ENCODE data around the gene CISTR.

Gene CISTR

DNA sequence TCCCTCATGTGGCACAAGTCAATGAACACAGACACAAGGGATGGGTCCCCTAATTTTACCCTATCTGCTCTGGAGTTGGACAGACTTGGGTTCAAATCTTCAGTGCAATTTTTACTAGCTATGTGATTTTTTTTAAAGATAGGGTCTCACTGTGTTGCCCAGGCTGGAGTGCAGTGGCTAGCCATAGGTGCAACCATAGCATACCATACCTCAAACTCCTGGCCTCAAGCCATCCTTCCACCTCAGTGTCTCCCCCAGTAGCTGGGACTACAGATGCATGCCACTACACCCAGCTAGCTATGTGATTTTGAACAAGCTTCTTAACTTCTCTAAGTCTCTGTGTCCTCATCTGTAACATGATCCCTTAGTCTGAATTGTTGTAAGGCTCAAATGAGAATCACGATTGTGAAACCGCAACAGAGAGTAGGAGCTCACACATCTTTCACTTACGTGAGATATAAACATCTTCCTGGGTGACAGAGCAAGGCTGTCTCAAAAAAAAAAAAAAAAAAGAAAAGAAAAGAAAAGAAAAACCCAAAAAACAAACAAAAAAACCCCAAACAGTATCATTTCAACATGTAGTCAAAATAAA, 29.2 kb downstream of the CISTR start:
- TF ChIP-seq, protein P1, sequence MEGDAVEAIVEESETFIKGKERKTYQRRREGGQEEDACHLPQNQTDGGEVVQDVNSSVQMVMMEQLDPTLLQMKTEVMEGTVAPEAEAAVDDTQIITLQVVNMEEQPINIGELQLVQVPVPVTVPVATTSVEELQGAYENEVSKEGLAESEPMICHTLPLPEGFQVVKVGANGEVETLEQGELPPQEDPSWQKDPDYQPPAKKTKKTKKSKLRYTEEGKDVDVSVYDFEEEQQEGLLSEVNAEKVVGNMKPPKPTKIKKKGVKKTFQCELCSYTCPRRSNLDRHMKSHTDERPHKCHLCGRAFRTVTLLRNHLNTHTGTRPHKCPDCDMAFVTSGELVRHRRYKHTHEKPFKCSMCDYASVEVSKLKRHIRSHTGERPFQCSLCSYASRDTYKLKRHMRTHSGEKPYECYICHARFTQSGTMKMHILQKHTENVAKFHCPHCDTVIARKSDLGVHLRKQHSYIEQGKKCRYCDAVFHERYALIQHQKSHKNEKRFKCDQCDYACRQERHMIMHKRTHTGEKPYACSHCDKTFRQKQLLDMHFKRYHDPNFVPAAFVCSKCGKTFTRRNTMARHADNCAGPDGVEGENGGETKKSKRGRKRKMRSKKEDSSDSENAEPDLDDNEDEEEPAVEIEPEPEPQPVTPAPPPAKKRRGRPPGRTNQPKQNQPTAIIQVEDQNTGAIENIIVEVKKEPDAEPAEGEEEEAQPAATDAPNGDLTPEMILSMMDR (IDR thresholded peaks at IDR 0.05) = no peak

GRCh38 chr12:53720946-53721345, 30.8 kb downstream of the CISTR start:
- TF ChIP-seq, protein P1 (IDR thresholded peaks at IDR 0.05) = no peak

GRCh38 chr12:53719649-53720048, 32.1 kb downstream of the CISTR start:
- TF ChIP-seq, protein P1 (IDR thresholded peaks at IDR 0.05) = no peak

GRCh38 chr12:53717319-53717718, 34.5 kb downstream of the CISTR start:
- TF ChIP-seq, protein P1 (IDR thresholded peaks at IDR 0.05) = no peak

GRCh38 chr12:53714004-53714403, 37.8 kb downstream of the CISTR start:
- TF ChIP-seq, protein P1 (IDR thresholded peaks at IDR 0.05) = no peak

GRCh38 chr12:53713516-53713915, 38.3 kb downstream of the CISTR start:
- TF ChIP-seq, protein P1 (IDR thresholded peaks at IDR 0.05) = no peak

DNA sequence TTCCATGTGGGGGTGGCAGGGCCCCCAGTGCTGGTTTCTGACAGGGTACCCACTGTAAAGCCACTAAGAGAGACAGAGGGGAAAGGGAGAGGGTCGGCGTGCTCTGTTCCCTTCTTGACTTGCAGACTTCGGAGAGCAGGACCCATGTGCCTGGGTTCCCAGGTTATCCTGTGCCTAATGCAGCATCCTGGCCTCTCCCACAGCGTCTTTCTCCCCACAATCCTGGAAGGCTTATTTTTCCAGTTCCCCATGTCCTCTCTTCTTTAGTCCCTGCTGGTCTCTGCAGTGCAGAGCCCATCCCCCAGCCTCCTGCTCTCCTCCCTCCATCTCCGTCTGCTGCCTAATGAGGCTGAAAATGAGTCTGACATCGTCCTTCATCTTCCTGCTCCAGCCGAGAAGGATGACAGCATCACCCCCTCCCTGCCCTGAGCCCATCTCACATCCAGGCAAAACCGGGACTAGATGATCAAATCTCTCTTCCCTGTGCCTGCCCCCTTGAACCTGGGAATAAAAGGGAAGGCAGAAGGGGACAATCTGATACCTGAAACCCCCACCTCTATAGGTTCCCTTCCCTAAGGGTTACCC, 39.6 kb downstream of the CISTR start:
- TF ChIP-seq, protein P1 (IDR thresholded peaks at IDR 0.05) = no peak

Data from LNCAP (cell line).